Activated T-cell treated with anti-CD3 and anti-CD28 coated beads for 4 hours (primary cell): Measurements from ENCODE around the gene MAP3K5.
"Not testable (repeated sequence)": the region's sequence is repeated elsewhere in the genome, so short reads cannot be mapped to it uniquely, and the experiment has no call there.

Experiments
- DNase-seq: peaks from one replicate; pipeline ENCODE4 v3.0.0-alpha.2; 2020

Gene MAP3K5

GRCh38 chr6:136792410-136793262, at the start of gene MAP3K5:
Gene MAP3K5, minus strand, starts transcription at chr6:136792477. Its CDS starts 320 bp downstream, at chr6:136792157.
- DNase-seq = peak; percentile 95

- DNase-seq = no peak
These were observed 48.2 kb upstream of the MAP3K5 start for GRCh38 chr6:136840276-136841001.

GRCh38 chr6:136831873-136832562, 39.7 kb upstream of the MAP3K5 start:
- DNase-seq = no peak

- DNase-seq = no peak
These were observed 33.9 kb upstream of the MAP3K5 start for GRCh38 chr6:136826216-136826615.

GRCh38 chr6:136823128-136823660, 30.9 kb upstream of the MAP3K5 start:
- DNase-seq = peak; percentile 1

- peak; percentile 76 for DNase-seq
These were observed 30.3 kb upstream of the MAP3K5 start, which contains the start of gene PEX7 for GRCh38 chr6:136822376-136823127. Gene PEX7, plus strand, starts transcription at chr6:136822592. Its CDS starts 74 bp downstream, at chr6:136822666.

- no peak for DNase-seq
These were observed 29.7 kb upstream of the MAP3K5 start for GRCh38 chr6:136822046-136822375.

GRCh38 chr6:136820561-136820960, 28.3 kb upstream of the MAP3K5 start:
- DNase-seq = no peak

- DNase-seq = no peak
These were observed 24.4 kb upstream of the MAP3K5 start for GRCh38 chr6:136816656-136817055.

- DNase-seq = not testable (repeated sequence)
These were observed 23.3 kb upstream of the MAP3K5 start for GRCh38 chr6:136815608-136816007.

- no peak for DNase-seq
These were observed 19.9 kb upstream of the MAP3K5 start for GRCh38 chr6:136812174-136812573.

- no peak for DNase-seq
These were observed 19.0 kb upstream of the MAP3K5 start for GRCh38 chr6:136811272-136811671.

GRCh38 chr6:136809091-136809860, 17.0 kb upstream of the MAP3K5 start:
- DNase-seq = no peak

- DNase-seq = no peak
These were observed 11.3 kb upstream of the MAP3K5 start for GRCh38 chr6:136803608-136804007.

- DNase-seq = no peak
These were observed 9.3 kb upstream of the MAP3K5 start for GRCh38 chr6:136801581-136801980.

GRCh38 chr6:136798044-136798443, 5.8 kb upstream of the MAP3K5 start:
- no peak for DNase-seq

- DNase-seq = no peak
These were observed 3.7 kb upstream of the MAP3K5 start for GRCh38 chr6:136795996-136796395.

GRCh38 chr6:136795386-136795785, 3.1 kb upstream of the MAP3K5 start:
- DNase-seq = no peak

- DNase-seq = no peak
These were observed 1.1 kb upstream of the MAP3K5 start for GRCh38 chr6:136793363-136793762.

GRCh38 chr6:136792095-136792409, 225 bp downstream of the MAP3K5 start:
- DNase-seq = no peak

GRCh38 chr6:136791296-136792094, 782 bp downstream of the MAP3K5 start:
- DNase-seq = peak; percentile 35
